Renal cortex interstitium (tissue), 11 donors: ENCODE results near the gene ZNF460. TPM values are rescaled to one million over a fixed set of nuclear protein-coding genes. Genes with fewer than 3 reads are reported as not detected.

Experiments
- DNase-seq, 11 donors: peaks; one replicate each; pipeline ENCODE4 v3.0.0-alpha.2; 2013; ENCODE audit warnings: low read depth in 9 of 11, low spot score in 4 of 11; ENCODE audit errors: extremely low read depth in 1 of 11
- polyA plus RNA-seq, 3 donors: library from polyadenylated mRNA; unstranded; fragments of 120-200 nt; gene quantifications; one replicate each; pipeline ENCODE4 v1.2.1, GENCODE V29; 2013; ENCODE audit not compliant: insufficient read length in 3 of 3

ZNF460 gene
- polyA plus RNA-seq, 3 donors, result 2.5 to 4.2 (median 2.5) TPM

- DNase-seq, result no peak
Measured at GRCh38 chr19:57321116-57321515, 40.8 kb downstream of the ZNF460 start.

GRCh38 chr19:57321751-57322150 lies 41.5 kb downstream of the ZNF460 start:
- no peak for DNase-seq

GRCh38 chr19:57324992-57325391 lies 44.7 kb downstream of the ZNF460 start:
- no peak for DNase-seq

- no peak for DNase-seq
Measured at GRCh38 chr19:57327993-57328392, 47.7 kb downstream of the ZNF460 start.

GRCh38 chr19:57334191-57334590 lies 53.9 kb downstream of the ZNF460 start:
- DNase-seq, result no peak

GRCh38 chr19:57338877-57339276 lies 58.6 kb downstream of the ZNF460 start:
- no peak for DNase-seq

- no peak for DNase-seq
Measured at GRCh38 chr19:57342582-57342981, 62.3 kb downstream of the ZNF460 start.

Other genes starting within 250 kb of the ZNF460 start
- gene USP29, start 160.5 kb upstream of the ZNF460 start, polyA plus RNA-seq, result not detected
- gene ZIM3, start 135.3 kb upstream of the ZNF460 start, polyA plus RNA-seq, result not detected
- not detected for gene DUXA, start 113.0 kb upstream of the ZNF460 start, polyA plus RNA-seq
- 10 to 100 TPM; 19.5 to 24.6 (median 20.3) TPM for gene ZNF264, start 89.0 kb upstream of the ZNF460 start, polyA plus RNA-seq
- gene AURKC, start 49.5 kb upstream of the ZNF460 start, polyA plus RNA-seq, result 1 to 10 TPM; 2.2 to 3.2 (median 2.7) TPM
- gene ZNF805, start 39.9 kb upstream of the ZNF460 start, polyA plus RNA-seq, result 1 to 10 TPM; 6.2 to 6.6 (median 6.2) TPM
- 10 to 100 TPM in 1 of 3 donors, 1 to 10 TPM in 2; 8.0 to 10.4 (median 8.2) TPM for gene ZNF543, start 40.0 kb downstream of the ZNF460 start, polyA plus RNA-seq
- 10 to 100 TPM; 16.2 to 17.6 (median 17.3) TPM for gene ZNF304, start 70.8 kb downstream of the ZNF460 start, polyA plus RNA-seq
- gene TRAPPC2B, start 83.1 kb downstream of the ZNF460 start, polyA plus RNA-seq, result 10 to 100 TPM; 16.4 to 18.2 (median 18.2) TPM
- gene ZNF547, start 83.1 kb downstream of the ZNF460 start, polyA plus RNA-seq, result 1 to 10 TPM; 5.9 to 7.0 (median 6.4) TPM
- gene ZNF548, start 109.4 kb downstream of the ZNF460 start, polyA plus RNA-seq, result 10 to 100 TPM; 18.5 to 35.6 (median 20.5) TPM
- 10 to 100 TPM; 11.6 to 12.6 (median 11.9) TPM for gene ZNF17, start 130.7 kb downstream of the ZNF460 start, polyA plus RNA-seq
- 10 to 100 TPM in 2 of 3 donors, 1 to 10 TPM in 1; 9.6 to 18.0 (median 10.5) TPM for gene ZNF749, start 154.8 kb downstream of the ZNF460 start, polyA plus RNA-seq
- 1 to 10 TPM; 2.5 to 4.7 (median 3.1) TPM for gene VN1R1, start 176.7 kb downstream of the ZNF460 start, polyA plus RNA-seq
- 10 to 100 TPM; 21.3 to 23.6 (median 22.8) TPM for gene ZNF772, start 197.1 kb downstream of the ZNF460 start, polyA plus RNA-seq
- gene ZNF419, start 207.3 kb downstream of the ZNF460 start, polyA plus RNA-seq, result 10 to 100 TPM; 20.3 to 22.7 (median 20.8) TPM
- 10 to 100 TPM; 12.0 to 16.8 (median 15.4) TPM for gene ZNF773, start 219.5 kb downstream of the ZNF460 start, polyA plus RNA-seq
- 10 to 100 TPM; 12.5 to 16.4 (median 15.8) TPM for gene ZNF549, start 246.9 kb downstream of the ZNF460 start, polyA plus RNA-seq